Measurements from ENCODE around the gene CCNE1. TPM values are rescaled to one million over a fixed set of nuclear protein-coding genes. Genes with fewer than 3 reads are reported as not detected.

Gene CCNE1
- total and polyA plus RNA-seq, 9 of the 15 experiments (the other 6 are each of a cell fraction or from before 2014, with no cell fraction given) = 6.2 to 41.0 (median 31.6) TPM

DNA sequence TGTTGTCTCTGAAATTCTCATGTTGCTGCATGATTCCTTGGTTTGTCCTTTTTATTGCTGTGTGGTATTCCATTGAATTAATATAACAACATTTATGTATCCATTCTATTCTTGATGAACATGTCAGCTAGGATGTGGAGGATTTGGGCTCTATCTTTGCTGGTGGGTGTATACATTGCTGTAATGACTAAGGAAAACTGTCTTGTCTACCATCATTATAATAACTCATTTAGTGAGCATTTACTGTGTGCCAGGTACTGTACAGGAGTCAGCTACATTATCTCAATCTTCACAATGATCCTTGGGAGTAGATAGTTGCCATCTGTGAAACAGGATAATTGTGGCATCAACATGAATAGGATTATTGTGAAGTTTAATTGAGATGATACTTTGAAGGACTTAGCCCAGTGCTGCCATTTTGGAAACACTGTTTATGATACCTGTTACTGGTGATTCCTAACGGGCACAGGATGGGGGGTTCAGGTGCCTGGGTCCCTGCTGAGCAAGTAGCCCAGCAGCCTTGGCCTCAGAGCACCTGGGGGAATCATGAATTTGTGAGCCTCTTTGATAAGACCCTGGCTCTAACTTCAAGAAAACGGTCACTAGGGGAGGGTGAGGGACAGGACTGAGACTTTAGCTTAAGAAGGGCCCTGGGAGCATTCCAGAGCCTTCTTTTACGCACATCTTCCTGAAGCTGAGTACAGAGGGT lies 1.8 kb upstream of the CCNE1 start:
- peak overlapping the region; percentile 84 for H3K4me2 ChIP-seq (ENCODE audit: insufficient read depth, low read length)
- 32% methylated on average over 3 of the region's 3 CpGs for WGBS (ENCODE audit: insufficient coverage, low coverage, missing lambda C conversion rate)
- peaks cover 35 to 36% of the 10 kb centered on the region in 2 experiments; a peak in 4 of 5 replicates for H3K4me1 ChIP-seq (replicated peaks in 1 of 2; ENCODE audit: control insufficient read depth in 2 of 2, insufficient read depth in 2 of 2, low read length in 2 of 2)
- no peak for DNase-seq (ENCODE audit: extremely low read depth in 1 of 4, low spot score in 3 of 4)
- H3K9me3 ChIP-seq (replicated peaks; ENCODE audit: control insufficient read depth, insufficient read depth, low read depth, low read length) = no peaks in the 10 kb centered on the region
- FAIRE-seq = peak; percentile 64
- intact Hi-C loops (cut with micrococcal nuclease) = no loop called here
- H3K27ac ChIP-seq (ENCODE audit: extremely low read depth, low read depth, low read length) = peak overlapping the region; percentile 96
- H3K4me3 ChIP-seq = peak overlapping the region; percentile 50
- POLR2A ChIA-PET = interaction anchor here (0.6 kb wide), 1 partner anchor 660 kb away, joined by 3 read pairs; no protein-coding TSS in a partner anchor
- H3K27me3 ChIP-seq (ENCODE audit: control insufficient read depth in 2 of 2, insufficient read depth in 2 of 2, low read length in 2 of 2) = no peaks in the 10 kb centered on the region
- peak overlapping the region; percentile 78 for H2AFZ ChIP-seq (ENCODE audit: low read depth, low read length)
- no peaks in the 10 kb centered on the region for H3K9me1 ChIP-seq (ENCODE audit: control insufficient read depth, insufficient read depth, low read length)
- CTCF ChIA-PET (ENCODE audit: low intra/inter-chr PET ratio) = no interaction called here
- no peak for ATAC-seq
- peaks cover 7% of the 10 kb centered on the region; the same call in 2 of the 3 replicates for H3K79me2 ChIP-seq (ENCODE audit: control insufficient read depth, insufficient read depth, low read length)
- H4K20me1 ChIP-seq (replicated peaks; ENCODE audit: control insufficient read depth, insufficient read depth, low read length) = no peaks in the 10 kb centered on the region
- no TSS peak for BruUV-seq (replicated peaks)
- in situ Hi-C loops (cut with MboI) = no loop called here
- peaks cover 21% of the 10 kb centered on the region for H3K36me3 ChIP-seq (ENCODE audit: control insufficient read depth, insufficient read depth, low read length)
- H3K9ac ChIP-seq (ENCODE audit: insufficient read depth in 1 of 2, low read depth in 2 of 2, low read length in 2 of 2) = peak overlapping the region; percentile 97 to 98; a peak in 3 of 4 replicates
- TF ChIP-seq, protein P1, sequence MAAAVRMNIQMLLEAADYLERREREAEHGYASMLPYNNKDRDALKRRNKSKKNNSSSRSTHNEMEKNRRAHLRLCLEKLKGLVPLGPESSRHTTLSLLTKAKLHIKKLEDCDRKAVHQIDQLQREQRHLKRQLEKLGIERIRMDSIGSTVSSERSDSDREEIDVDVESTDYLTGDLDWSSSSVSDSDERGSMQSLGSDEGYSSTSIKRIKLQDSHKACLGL (CRISPR knock-in tag; IDR thresholded peaks at IDR 0.05; ENCODE audit: borderline replicate concordance, poor library complexity, severe bottlenecking) = no peak
- no peak for TF ChIP-seq FOXA3 (CRISPR knock-in tag; conservative IDR thresholded peaks at IDR 0.05 in 1 of 2, IDR thresholded peaks at IDR 0.05 in 1 of 2)
- no peak for TF ChIP-seq CC2D1A (IDR thresholded peaks at IDR 0.05)
- TF ChIP-seq, protein P2, sequence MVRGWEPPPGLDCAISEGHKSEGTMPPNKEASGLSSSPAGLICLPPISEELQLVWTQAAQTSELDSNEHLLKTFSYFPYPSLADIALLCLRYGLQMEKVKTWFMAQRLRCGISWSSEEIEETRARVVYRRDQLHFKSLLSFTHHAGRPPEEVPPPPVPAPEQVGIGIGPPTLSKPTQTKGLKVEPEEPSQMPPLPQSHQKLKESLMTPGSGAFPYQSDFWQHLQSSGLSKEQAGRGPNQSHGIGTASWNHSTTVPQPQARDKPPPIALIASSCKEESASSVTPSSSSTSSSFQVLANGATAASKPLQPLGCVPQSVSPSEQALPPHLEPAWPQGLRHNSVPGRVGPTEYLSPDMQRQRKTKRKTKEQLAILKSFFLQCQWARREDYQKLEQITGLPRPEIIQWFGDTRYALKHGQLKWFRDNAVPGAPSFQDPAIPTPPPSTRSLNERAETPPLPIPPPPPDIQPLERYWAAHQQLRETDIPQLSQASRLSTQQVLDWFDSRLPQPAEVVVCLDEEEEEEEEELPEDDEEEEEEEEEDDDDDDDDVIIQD (CRISPR knock-in tag; IDR thresholded peaks at IDR 0.05) = no peak
- TF ChIP-seq LCOR (CRISPR knock-in tag; IDR thresholded peaks at IDR 0.05) = no peak
- no peak for TF ChIP-seq HNRNPK (IDR thresholded peaks at IDR 0.05; ENCODE audit: low read depth, low read length, poor library complexity, severe bottlenecking)
- TF ChIP-seq ZNF212 (CRISPR knock-in tag; IDR thresholded peaks at IDR 0.05) = no peak
- no peak for TF ChIP-seq NR4A1 (CRISPR knock-in tag; IDR thresholded peaks at IDR 0.05)
- TF ChIP-seq NR4A1 (tag; IDR thresholded peaks at IDR 0.05) = peak; percentile 58; the same call in 1 of the 2 replicates
- no peak for TF ChIP-seq NEUROD1 (IDR thresholded peaks at IDR 0.05; ENCODE audit: borderline replicate concordance, low read depth, low read length, partially characterized antibody)
- TF ChIP-seq LARP7 (IDR thresholded peaks at IDR 0.05) = no peak
- 0 out of 4 replicates have a peak, but pooled peaks of 1 of the 2 experiments have one; percentile 34 for TF ChIP-seq SIN3A (IDR thresholded peaks at IDR 0.05; ENCODE audit: borderline replicate concordance in 2 of 2, control insufficient read depth in 1 of 2, low read depth in 2 of 2, low read length in 2 of 2)
- TF ChIP-seq BCOR (IDR thresholded peaks at IDR 0.05) = peak; percentile 73
- peak; percentile 78 for TF ChIP-seq RBM25 (IDR thresholded peaks at IDR 0.05; ENCODE audit: low read depth, low read length, severe bottlenecking)
- no peak for TF ChIP-seq ZNF584 (CRISPR knock-in tag; IDR thresholded peaks at IDR 0.05; ENCODE audit: low read depth)
- TF ChIP-seq HDAC8 (tag; IDR thresholded peaks at IDR 0.05) = no peak
- TF ChIP-seq SMARCA5 (IDR thresholded peaks at IDR 0.05) = peak; percentile 64; the same call in 1 of the 2 replicates
- peak in 1 of 2 experiments; percentile 60; a peak in 1 of 4 replicates for TF ChIP-seq KDM1A (IDR thresholded peaks at IDR 0.05)
- no peak for TF ChIP-seq KAT2B (IDR thresholded peaks at IDR 0.05; ENCODE audit: low read depth, low read length)
